ENCODE data around the gene AANAT.

The AANAT gene

DNA sequence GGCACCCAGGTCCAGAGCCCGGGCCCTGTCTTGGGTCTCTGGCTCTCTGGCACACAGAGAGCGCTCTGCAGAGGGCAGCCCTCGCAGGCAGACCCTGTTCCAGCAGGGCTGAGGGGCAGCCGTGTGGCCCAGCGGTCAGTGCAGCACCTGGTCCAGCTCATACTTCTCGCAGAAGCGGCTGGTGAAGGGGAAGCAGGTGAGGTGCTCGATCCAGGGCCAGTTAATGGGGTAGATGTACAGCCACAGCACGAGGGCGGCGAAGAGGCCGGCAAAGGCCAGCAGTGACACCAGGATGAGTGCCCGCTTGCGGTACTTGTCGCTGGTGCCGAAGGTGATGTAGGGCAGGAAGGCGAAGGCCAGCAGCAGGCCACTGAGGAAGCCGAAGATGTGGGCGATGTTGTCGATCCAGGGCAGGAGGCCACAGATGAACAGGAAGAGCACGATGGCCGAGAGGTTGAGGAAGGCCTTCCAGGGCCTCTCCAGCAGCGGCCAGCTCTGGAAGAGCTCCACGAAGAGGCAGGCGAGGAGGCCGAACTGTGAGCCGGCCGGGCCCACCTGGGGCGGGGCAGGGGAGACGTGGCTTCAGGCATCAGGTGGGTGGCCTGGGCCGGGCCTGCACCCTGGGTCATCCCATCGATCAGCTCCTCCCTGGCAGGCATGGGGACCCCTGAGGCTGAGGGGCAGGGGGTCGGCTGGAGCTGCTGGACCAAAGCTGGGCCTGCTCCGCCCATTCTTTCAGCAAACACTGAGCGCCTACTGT lies 4.3 kb downstream of the AANAT start:
- Histone ChIP-seq H3K27me3 (ENCODE audit: control insufficient read depth in 1 of 2, insufficient read depth in 2 of 2, low read length in 2 of 2) (no peaks in the 10 kb centered on the region), H3K9me3 (ENCODE audit: low read length) (no peaks in the 10 kb centered on the region), H3K4me1 (ENCODE audit: insufficient read depth, low read length) (no peaks in the 10 kb centered on the region), H3K27ac (ENCODE audit: low read depth, low read length) (no peak overlapping the region), H3K9ac (ENCODE audit: low read length) (no peak overlapping the region), H3K4me3 (ENCODE audit: low read depth in 1 of 2, low read length in 2 of 2) (no peak overlapping the region), H3K36me3 (ENCODE audit: insufficient read depth, low read length) (no peaks in the 10 kb centered on the region)

DNA sequence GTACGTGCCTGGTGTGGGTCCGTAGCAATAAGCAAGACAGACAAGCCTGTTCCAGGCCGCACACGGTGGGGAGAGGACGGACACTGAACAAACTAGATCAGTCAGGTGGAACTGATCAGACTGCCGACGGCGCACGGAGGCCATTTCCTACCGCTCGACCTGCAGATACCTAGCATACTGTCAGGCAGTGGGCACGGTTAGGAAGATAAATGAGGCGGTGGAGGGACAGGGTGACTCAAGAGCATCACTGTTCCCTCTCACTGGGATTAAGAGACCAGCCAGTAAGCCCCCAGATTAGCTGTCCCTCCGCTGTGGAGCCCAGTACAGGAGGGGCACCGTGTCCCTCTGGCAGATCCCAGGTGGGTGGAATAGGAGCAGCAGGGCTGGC lies 4.8 kb downstream of the AANAT start:
- no peak overlapping the region for H3K27ac ChIP-seq (ENCODE audit: low read depth, low read length)
- H3K4me1 ChIP-seq (ENCODE audit: insufficient read depth, low read length), result no peaks in the 10 kb centered on the region
- H3K4me3 ChIP-seq (ENCODE audit: low read depth in 1 of 2, low read length in 2 of 2), result no peak overlapping the region
- H3K9ac ChIP-seq (ENCODE audit: low read length), result no peak overlapping the region
- H3K36me3 ChIP-seq (ENCODE audit: insufficient read depth, low read length), result no peaks in the 10 kb centered on the region
- H3K9me3 ChIP-seq (ENCODE audit: low read length), result no peaks in the 10 kb centered on the region
- no peaks in the 10 kb centered on the region for H3K27me3 ChIP-seq (ENCODE audit: control insufficient read depth in 1 of 2, insufficient read depth in 2 of 2, low read length in 2 of 2)

- H3K36me3 ChIP-seq (ENCODE audit: insufficient read depth, low read length), result no peaks in the 10 kb centered on the region
- no peaks in the 10 kb centered on the region for H3K27me3 ChIP-seq (ENCODE audit: control insufficient read depth in 1 of 2, insufficient read depth in 2 of 2, low read length in 2 of 2)
These were observed 5.3 kb downstream of the AANAT start for GRCh38 chr17:76472726-76473125.

DNA sequence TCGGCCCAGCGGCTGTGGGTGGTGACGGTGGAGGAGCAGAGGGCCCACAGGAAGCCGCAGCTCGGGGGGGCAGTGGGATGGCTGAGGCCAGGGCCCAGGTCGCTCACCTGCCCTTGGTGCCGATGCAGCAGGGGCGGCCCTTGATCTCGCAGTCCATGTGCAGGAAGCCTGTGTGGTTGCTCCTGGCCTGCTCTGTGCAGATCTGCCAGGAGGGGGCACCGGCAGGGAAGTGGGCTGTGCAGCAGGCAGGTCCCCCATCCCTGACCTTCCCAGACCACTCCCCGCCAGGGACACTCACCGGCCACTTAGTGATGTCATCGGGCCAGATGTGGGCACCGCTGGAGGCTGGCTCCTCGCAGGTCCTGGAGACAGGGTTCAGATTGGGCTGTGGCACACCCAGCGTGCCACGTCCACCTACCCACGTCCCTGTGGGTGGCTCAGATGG lies 6.2 kb downstream of the AANAT start:
- H3K4me3 ChIP-seq (ENCODE audit: low read depth in 1 of 2, low read length in 2 of 2), result no peak overlapping the region
- no peaks in the 10 kb centered on the region for H3K27me3 ChIP-seq (ENCODE audit: control insufficient read depth in 1 of 2, insufficient read depth in 2 of 2, low read length in 2 of 2)
- H3K9ac ChIP-seq (ENCODE audit: low read length), result no peak overlapping the region
- H3K4me1 ChIP-seq (ENCODE audit: insufficient read depth, low read length), result no peaks in the 10 kb centered on the region
- no peaks in the 10 kb centered on the region for H3K9me3 ChIP-seq (ENCODE audit: low read length)
- H3K27ac ChIP-seq (ENCODE audit: low read depth, low read length), result no peak overlapping the region
- H3K36me3 ChIP-seq (ENCODE audit: insufficient read depth, low read length), result no peaks in the 10 kb centered on the region

More at GRCh38 chr17:76472726-76473125, 5.3 kb downstream of the AANAT start:
- Histone ChIP-seq H3K4me1 (ENCODE audit: insufficient read depth, low read length) (no peaks in the 10 kb centered on the region), H3K9ac (ENCODE audit: low read length) (no peak overlapping the region), H3K27ac (ENCODE audit: low read depth, low read length) (no peak overlapping the region), H3K4me3 (ENCODE audit: low read depth in 1 of 2, low read length in 2 of 2) (no peak overlapping the region), H3K9me3 (ENCODE audit: low read length) (no peaks in the 10 kb centered on the region)

- no peaks in the 10 kb centered on the region for H3K4me1 ChIP-seq (ENCODE audit: insufficient read depth, low read length)
- no peak overlapping the region for H3K9ac ChIP-seq (ENCODE audit: low read length)
- no peaks in the 10 kb centered on the region for H3K27me3 ChIP-seq (ENCODE audit: control insufficient read depth in 1 of 2, insufficient read depth in 2 of 2, low read length in 2 of 2)
- H3K27ac ChIP-seq (ENCODE audit: low read depth, low read length), result no peak overlapping the region
- H3K36me3 ChIP-seq (ENCODE audit: insufficient read depth, low read length), result no peaks in the 10 kb centered on the region
- H3K4me3 ChIP-seq (ENCODE audit: low read depth in 1 of 2, low read length in 2 of 2), result no peak overlapping the region
- H3K9me3 ChIP-seq (ENCODE audit: low read length), result no peaks in the 10 kb centered on the region
These were observed 6.8 kb downstream of the AANAT start for GRCh38 chr17:76474238-76474637.

GRCh38 chr17:76474894-76475293 lies 7.5 kb downstream of the AANAT start:
- Histone ChIP-seq H3K9me3 (ENCODE audit: low read length) (no peaks in the 10 kb centered on the region), H3K9ac (ENCODE audit: low read length) (no peak overlapping the region), H3K27me3 (ENCODE audit: control insufficient read depth in 1 of 2, insufficient read depth in 2 of 2, low read length in 2 of 2) (no peaks in the 10 kb centered on the region), H3K27ac (ENCODE audit: low read depth, low read length) (no peak overlapping the region), H3K4me3 (ENCODE audit: low read depth in 1 of 2, low read length in 2 of 2) (no peak overlapping the region), H3K4me1 (ENCODE audit: insufficient read depth, low read length) (no peaks in the 10 kb centered on the region), H3K36me3 (ENCODE audit: insufficient read depth, low read length) (no peaks in the 10 kb centered on the region)

DNA sequence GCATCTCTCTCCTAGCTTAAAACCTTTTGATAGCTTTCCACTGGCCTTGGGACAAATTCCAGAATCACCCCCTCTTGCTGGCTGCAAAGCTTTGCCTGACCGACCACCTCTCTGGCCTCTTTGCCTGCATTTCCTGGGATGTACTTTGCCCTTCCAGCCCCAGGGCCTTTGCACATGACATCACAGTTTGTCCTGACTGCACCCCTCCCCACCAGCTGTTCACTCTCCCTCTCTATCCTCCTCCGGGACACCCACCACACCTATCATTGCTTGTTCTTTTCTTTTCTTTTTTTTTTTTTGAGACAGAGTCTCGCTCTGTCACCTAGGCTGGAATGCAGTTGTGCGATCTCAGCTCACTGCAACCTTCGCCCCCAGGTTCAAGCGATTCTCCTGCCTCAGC lies 7.9 kb downstream of the AANAT start:
- Histone ChIP-seq H3K9me3 (ENCODE audit: low read length) (no peaks in the 10 kb centered on the region), H3K9ac (ENCODE audit: low read length) (no peak overlapping the region), H3K27ac (ENCODE audit: low read depth, low read length) (no peak overlapping the region), H3K4me3 (ENCODE audit: low read depth in 1 of 2, low read length in 2 of 2) (no peak overlapping the region), H3K4me1 (ENCODE audit: insufficient read depth, low read length) (no peaks in the 10 kb centered on the region), H3K36me3 (ENCODE audit: insufficient read depth, low read length) (no peaks in the 10 kb centered on the region), H3K27me3 (ENCODE audit: control insufficient read depth in 1 of 2, insufficient read depth in 2 of 2, low read length in 2 of 2) (no peaks in the 10 kb centered on the region)

DNA sequence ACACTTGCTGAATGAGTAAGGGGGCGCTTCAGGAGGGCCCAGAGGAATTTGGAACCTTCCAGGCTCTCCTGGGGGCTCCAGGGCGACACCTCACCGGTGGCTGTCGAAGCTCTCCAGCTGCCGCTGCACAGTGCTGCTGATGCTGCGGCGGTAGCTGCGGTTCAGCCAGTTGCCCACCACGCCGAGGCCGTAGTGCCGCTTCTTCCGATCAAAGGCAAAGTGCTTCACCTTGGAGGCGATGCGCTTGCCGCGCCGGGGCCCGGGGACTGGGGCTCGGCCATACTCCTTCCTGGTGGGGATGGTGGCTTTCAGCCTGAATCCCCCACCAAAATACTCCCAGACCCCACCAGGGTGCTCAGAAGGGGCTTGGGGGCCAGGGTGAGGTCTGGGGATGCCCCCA lies 9.3 kb downstream of the AANAT start:
- H3K4me1 ChIP-seq (ENCODE audit: insufficient read depth, low read length), result no peaks in the 10 kb centered on the region
- H3K9ac ChIP-seq (ENCODE audit: low read length), result no peak overlapping the region
- no peaks in the 10 kb centered on the region for H3K36me3 ChIP-seq (ENCODE audit: insufficient read depth, low read length)
- no peak overlapping the region for H3K27ac ChIP-seq (ENCODE audit: low read depth, low read length)
- H3K27me3 ChIP-seq (ENCODE audit: control insufficient read depth in 1 of 2, insufficient read depth in 2 of 2, low read length in 2 of 2), result no peaks in the 10 kb centered on the region
- no peaks in the 10 kb centered on the region for H3K9me3 ChIP-seq (ENCODE audit: low read length)
- no peak overlapping the region for H3K4me3 ChIP-seq (ENCODE audit: low read depth in 1 of 2, low read length in 2 of 2)

GRCh38 chr17:76477576-76477975 lies 10.2 kb downstream of the AANAT start:
- Histone ChIP-seq H3K9me3 (ENCODE audit: low read length) (no peaks in the 10 kb centered on the region), H3K4me1 (ENCODE audit: insufficient read depth, low read length) (no peaks in the 10 kb centered on the region), H3K36me3 (ENCODE audit: insufficient read depth, low read length) (no peaks in the 10 kb centered on the region), H3K9ac (ENCODE audit: low read length) (no peak overlapping the region), H3K4me3 (ENCODE audit: low read depth in 1 of 2, low read length in 2 of 2) (no peak overlapping the region), H3K27me3 (ENCODE audit: control insufficient read depth in 1 of 2, insufficient read depth in 2 of 2, low read length in 2 of 2) (no peaks in the 10 kb centered on the region), H3K27ac (ENCODE audit: low read depth, low read length) (no peak overlapping the region)

DNA sequence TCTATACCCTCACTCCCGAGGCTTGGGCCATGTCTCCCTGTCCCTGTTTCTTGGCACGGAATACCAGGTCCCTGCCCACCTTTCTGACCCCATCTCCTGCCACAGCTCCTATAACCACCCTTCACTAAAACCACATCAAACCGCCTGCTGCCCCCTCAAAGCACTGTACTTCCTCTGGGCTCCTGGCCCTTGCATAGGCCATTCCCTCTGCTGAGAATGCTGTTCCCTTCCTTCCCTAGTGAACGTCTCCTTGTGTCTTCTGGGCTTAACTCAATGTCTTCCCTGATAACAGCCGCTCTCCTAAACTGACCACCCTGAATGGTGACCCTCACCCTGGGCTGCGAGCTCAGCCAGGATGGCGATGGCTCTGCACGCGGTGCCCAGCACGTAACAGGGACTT lies 10.7 kb downstream of the AANAT start:
- Histone ChIP-seq H3K9me3 (ENCODE audit: low read length) (no peaks in the 10 kb centered on the region), H3K27ac (ENCODE audit: low read depth, low read length) (no peak overlapping the region), H3K4me1 (ENCODE audit: insufficient read depth, low read length) (no peaks in the 10 kb centered on the region), H3K4me3 (ENCODE audit: low read depth in 1 of 2, low read length in 2 of 2) (no peak overlapping the region), H3K36me3 (ENCODE audit: insufficient read depth, low read length) (no peaks in the 10 kb centered on the region), H3K27me3 (ENCODE audit: control insufficient read depth in 1 of 2, insufficient read depth in 2 of 2, low read length in 2 of 2) (no peaks in the 10 kb centered on the region), H3K9ac (ENCODE audit: low read length) (no peak overlapping the region)

- H3K27ac ChIP-seq (ENCODE audit: low read depth, low read length), result no peak overlapping the region
- H3K27me3 ChIP-seq (ENCODE audit: control insufficient read depth in 1 of 2, insufficient read depth in 2 of 2, low read length in 2 of 2), result no peaks in the 10 kb centered on the region
- no peaks in the 10 kb centered on the region for H3K36me3 ChIP-seq (ENCODE audit: insufficient read depth, low read length)
These were observed 11.5 kb downstream of the AANAT start for GRCh38 chr17:76478730-76479514.

More at GRCh38 chr17:76478730-76479514, 11.5 kb downstream of the AANAT start:
- H3K4me3 ChIP-seq (ENCODE audit: low read depth in 1 of 2, low read length in 2 of 2), result no peak overlapping the region
- H3K4me1 ChIP-seq (ENCODE audit: insufficient read depth, low read length), result no peaks in the 10 kb centered on the region
- no peak overlapping the region for H3K9ac ChIP-seq (ENCODE audit: low read length)
- no peaks in the 10 kb centered on the region for H3K9me3 ChIP-seq (ENCODE audit: low read length)

Measured in muscle layer of colon (tissue), 2 donors.